Uterus (tissue), 4 donors: Measurements from ENCODE around the gene KRT39. TPM values are rescaled to one million over a fixed set of nuclear protein-coding genes. Genes with fewer than 3 reads are reported as not detected.

ENCODE experiments used
- DNase-seq, 2 donors: peaks; one replicate each; pipeline ENCODE4 v3.0.0-alpha.2; 2019 to 2020
- H3K27ac ChIP-seq, 2 donors: fragments of 200-600 bp; sonication (generic); 1 replicate in 1 of 2; 2 replicates in 1 of 2; pipeline ENCODE4 v1.5.1; 2016 to 2018
- H3K27me3 ChIP-seq, 2 donors: fragments of 200-600 bp; sonication (generic); one replicate each; pipeline ENCODE4 v1.5.1; 2018 to 2019; ENCODE audit warnings: control low read depth in 1 of 2
- H3K36me3 ChIP-seq, 2 donors: fragments of 200-600 bp; sonication (generic); one replicate each; pipeline ENCODE4 v1.5.1; 2019; ENCODE audit warnings: control low read depth in 1 of 2
- H3K4me1 ChIP-seq, 2 donors: fragments of 200-600 bp; sonication (generic); one replicate each; pipeline ENCODE4 v1.5.1; 2018 to 2019; ENCODE audit warnings: control low read depth in 1 of 2
- H3K4me3 ChIP-seq, 2 donors: fragments of 200-600 bp; sonication (generic); 1 replicate in 1 of 2; 2 replicates in 1 of 2; pipeline ENCODE4 v1.5.1; 2018 to 2019; ENCODE audit warnings: mild to moderate bottlenecking in 1 of 2
- H3K9me3 ChIP-seq, 2 donors: fragments of 200-600 bp; sonication (generic); one replicate each; pipeline ENCODE4 v1.5.1; 2019; ENCODE audit warnings: control low read depth in 1 of 2
- POLR2A ChIP-seq, 2 donors: fragments of 450-650 bp; IDR thresholded peaks; one replicate each; pipeline ENCODE4 v1.6.1; 2016; ENCODE audit warnings: antibody characterized with exemption in 2 of 2, mild to moderate bottlenecking in 1 of 2, moderate library complexity in 1 of 2
- intact Hi-C: fragments of 100-400 bp; cut with DNase I; formaldehyde crosslinking; loops from one replicate; pipeline ENCODE4 v1.15.1; 2023; ENCODE audit warnings: low total_unique reads
- total RNA-seq, 4 donors: library from RNA; depleted of rRNA in 3 of 4; stranded (reverse); fragments of >200 nt in 3 of 4; gene quantifications; one replicate each; pipeline versions ENCODE4 v1.1.0 to v1.2.4, GENCODE V29; 2014 to 2023
- TF ChIP-seq, protein P1 (sequence below), 4 experiments: fragments of 200-600 bp in 2 of 4; fragments of 450-650 bp in 2 of 4; sonication (generic) in 2 of 4; IDR thresholded peaks; one replicate each; pipeline ENCODE4 v1.5.1; 2016 to 2019; ENCODE audit warnings: antibody characterized with exemption in 4 of 4, mild to moderate bottlenecking in 2 of 4, moderate library complexity in 1 of 4
- donor health status: DM: yes; HTN: yes; CAD: no.

Gene KRT39
- total RNA-seq, 4 donors from 2014 or later, result not detected

DNA sequence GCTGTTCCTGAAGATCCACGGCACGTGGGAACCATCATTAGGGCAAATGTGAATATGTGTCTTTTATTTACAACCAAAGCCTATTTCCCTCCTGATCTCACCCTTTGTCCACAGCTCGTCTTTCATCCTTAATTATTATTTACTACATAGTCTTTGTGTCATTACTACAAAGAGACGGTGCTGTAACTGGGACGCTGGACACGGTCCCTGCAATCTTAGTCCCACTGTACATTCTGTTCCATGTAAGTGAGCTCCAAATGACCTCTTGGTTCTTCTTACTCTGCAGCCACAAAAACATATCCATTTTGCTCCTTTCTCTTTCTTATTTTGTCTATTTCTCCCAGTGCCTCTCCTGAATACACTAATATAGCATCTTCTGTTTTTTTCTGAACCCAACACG, 16.6 kb downstream of the KRT39 start:
- H3K9me3 ChIP-seq, result no peaks in the 10 kb centered on the region
- H3K4me1 ChIP-seq, result no peaks in the 10 kb centered on the region
- TF ChIP-seq, protein P1, sequence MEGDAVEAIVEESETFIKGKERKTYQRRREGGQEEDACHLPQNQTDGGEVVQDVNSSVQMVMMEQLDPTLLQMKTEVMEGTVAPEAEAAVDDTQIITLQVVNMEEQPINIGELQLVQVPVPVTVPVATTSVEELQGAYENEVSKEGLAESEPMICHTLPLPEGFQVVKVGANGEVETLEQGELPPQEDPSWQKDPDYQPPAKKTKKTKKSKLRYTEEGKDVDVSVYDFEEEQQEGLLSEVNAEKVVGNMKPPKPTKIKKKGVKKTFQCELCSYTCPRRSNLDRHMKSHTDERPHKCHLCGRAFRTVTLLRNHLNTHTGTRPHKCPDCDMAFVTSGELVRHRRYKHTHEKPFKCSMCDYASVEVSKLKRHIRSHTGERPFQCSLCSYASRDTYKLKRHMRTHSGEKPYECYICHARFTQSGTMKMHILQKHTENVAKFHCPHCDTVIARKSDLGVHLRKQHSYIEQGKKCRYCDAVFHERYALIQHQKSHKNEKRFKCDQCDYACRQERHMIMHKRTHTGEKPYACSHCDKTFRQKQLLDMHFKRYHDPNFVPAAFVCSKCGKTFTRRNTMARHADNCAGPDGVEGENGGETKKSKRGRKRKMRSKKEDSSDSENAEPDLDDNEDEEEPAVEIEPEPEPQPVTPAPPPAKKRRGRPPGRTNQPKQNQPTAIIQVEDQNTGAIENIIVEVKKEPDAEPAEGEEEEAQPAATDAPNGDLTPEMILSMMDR (IDR thresholded peaks at IDR 0.05), result no peak
- no peak for TF ChIP-seq POLR2A (IDR thresholded peaks at IDR 0.05)
- H3K4me3 ChIP-seq, result no peak overlapping the region
- no peak overlapping the region for H3K27ac ChIP-seq
- H3K27me3 ChIP-seq, result peaks cover 0 to 3% of the 10 kb centered on the region in 2 donors
- no peaks in the 10 kb centered on the region for H3K36me3 ChIP-seq
- DNase-seq, result no peak
- intact Hi-C loops, result no loop called here

DNA sequence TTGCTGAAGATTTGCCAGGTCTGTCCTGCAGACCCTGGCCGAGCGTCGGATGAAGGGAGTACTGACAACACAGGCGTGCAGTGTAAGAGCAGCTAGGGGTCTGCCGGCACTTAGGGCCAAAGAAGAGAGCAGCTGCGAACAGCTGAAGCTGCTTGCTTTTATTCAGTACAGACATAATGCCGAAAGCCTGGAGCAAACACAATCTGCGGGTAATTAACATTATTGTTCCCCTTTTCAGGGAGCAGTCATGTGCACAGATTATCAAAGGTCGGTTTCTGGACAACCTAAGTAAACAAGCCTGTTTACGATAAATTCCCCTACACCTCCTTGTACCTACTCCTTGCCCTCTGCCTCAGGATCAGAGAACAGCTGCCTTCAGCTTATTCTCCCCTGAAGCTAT, 17.3 kb downstream of the KRT39 start:
- TF ChIP-seq POLR2A (IDR thresholded peaks at IDR 0.05), result no peak
- TF ChIP-seq, protein P1 (IDR thresholded peaks at IDR 0.05), result no peak
- intact Hi-C loops, result no loop called here
- H3K27ac ChIP-seq, result no peak overlapping the region

DNA sequence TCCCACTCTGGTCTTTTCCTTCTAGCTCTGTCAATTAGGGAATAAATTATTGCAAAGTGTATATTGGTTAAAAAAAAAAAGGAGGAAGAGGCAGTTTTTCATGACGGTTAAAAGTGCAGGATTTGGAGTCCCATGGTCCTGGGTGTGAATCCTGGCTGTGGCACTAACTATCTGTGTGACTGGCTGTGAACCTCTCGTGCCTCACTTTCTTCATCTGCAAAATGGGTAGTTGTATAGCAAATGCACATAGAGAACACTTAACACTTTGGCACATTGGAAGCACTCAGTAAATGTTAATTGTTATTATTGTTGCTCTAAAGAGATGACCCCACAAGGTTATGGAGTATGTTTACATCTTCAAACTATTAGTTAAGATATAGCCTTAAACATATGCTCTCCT, 18.8 kb downstream of the KRT39 start:
- intact Hi-C loops, result no loop called here
- Histone ChIP-seq H3K4me3 (no peak overlapping the region), H3K4me1 (no peaks in the 10 kb centered on the region), H3K27ac (no peak overlapping the region), H3K36me3 (no peaks in the 10 kb centered on the region), H3K9me3 (no peaks in the 10 kb centered on the region), H3K27me3 (peaks cover 0 to 3% of the 10 kb centered on the region in 2 donors)
- TF ChIP-seq, protein P1 (IDR thresholded peaks at IDR 0.05), result no peak
- no peak for TF ChIP-seq POLR2A (IDR thresholded peaks at IDR 0.05)
- no peak for DNase-seq

More for the DNA sequence above, 17.3 kb downstream of the KRT39 start:
- DNase-seq, result no peak
- Histone ChIP-seq H3K4me3 (no peak overlapping the region), H3K9me3 (no peaks in the 10 kb centered on the region), H3K27me3 (peaks cover 0 to 3% of the 10 kb centered on the region in 2 donors), H3K36me3 (no peaks in the 10 kb centered on the region), H3K4me1 (no peaks in the 10 kb centered on the region)

DNA sequence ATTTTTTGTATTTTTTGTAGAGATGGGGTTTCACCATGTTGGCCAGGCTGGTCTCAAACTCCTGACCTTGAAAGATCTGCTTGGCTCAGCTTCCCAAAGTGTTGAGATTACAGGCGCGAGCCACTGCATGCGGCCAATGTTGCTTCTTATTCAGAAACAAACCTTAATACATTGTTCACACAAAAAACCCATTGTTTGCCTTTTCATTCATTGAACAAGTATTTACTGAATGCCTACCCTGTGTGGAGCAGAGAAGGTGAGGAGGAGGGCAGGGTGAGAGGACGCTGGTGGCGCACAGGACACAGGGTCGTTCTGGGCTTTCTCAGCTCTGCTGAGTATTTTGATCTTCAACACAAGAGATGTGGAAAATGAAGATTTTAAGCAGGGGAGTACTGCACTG, 21.3 kb downstream of the KRT39 start:
- no peak overlapping the region for H3K27ac ChIP-seq
- DNase-seq, result no peak
- H3K4me1 ChIP-seq, result no peaks in the 10 kb centered on the region
- no peaks in the 10 kb centered on the region for H3K9me3 ChIP-seq
- peaks cover 0 to 3% of the 10 kb centered on the region in 2 donors for H3K27me3 ChIP-seq
- TF ChIP-seq, protein P1 (IDR thresholded peaks at IDR 0.05), result no peak
- no peak for TF ChIP-seq POLR2A (IDR thresholded peaks at IDR 0.05)
- H3K36me3 ChIP-seq, result no peaks in the 10 kb centered on the region
- intact Hi-C loops, result no loop called here
- no peak overlapping the region for H3K4me3 ChIP-seq

DNA sequence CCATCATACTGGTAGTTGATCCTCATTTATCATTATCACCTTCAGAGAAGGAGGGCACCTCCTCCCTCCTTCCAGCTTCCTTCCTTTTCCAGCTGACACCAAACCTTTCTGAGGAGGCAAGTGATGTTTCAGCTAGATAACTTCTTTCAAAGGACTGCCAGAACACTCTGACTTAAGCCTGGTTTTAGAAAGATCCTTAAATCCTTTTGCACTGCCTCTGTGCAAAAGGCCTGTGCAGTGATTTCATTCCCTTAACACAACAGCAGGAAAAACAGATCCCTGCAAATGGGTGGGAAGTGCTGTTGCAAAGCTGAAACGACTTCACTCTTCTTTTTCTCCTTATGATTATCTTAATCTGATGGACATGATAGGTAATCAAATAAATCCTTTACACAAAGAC, 22.2 kb downstream of the KRT39 start:
- Histone ChIP-seq H3K27me3 (peaks cover 0 to 3% of the 10 kb centered on the region in 2 donors), H3K36me3 (no peaks in the 10 kb centered on the region), H3K27ac (no peak overlapping the region), H3K4me3 (no peak overlapping the region), H3K4me1 (no peaks in the 10 kb centered on the region), H3K9me3 (no peaks in the 10 kb centered on the region)
- intact Hi-C loops, result no loop called here
- TF ChIP-seq POLR2A (IDR thresholded peaks at IDR 0.05), result no peak
- TF ChIP-seq, protein P1 (IDR thresholded peaks at IDR 0.05), result no peak
- no peak for DNase-seq
